ENCODE results near the gene GPRC5C.

GPRC5C gene

GRCh38 chr17:74452841-74453661 lies 21.2 kb downstream of the GPRC5C start:
- DNase-seq (ENCODE audit: low spot score) = peak; percentile 76

- DNase-seq (ENCODE audit: low spot score) = no peak
Observed at GRCh38 chr17:74453665-74454196, 21.8 kb downstream of the GPRC5C start.

DNA sequence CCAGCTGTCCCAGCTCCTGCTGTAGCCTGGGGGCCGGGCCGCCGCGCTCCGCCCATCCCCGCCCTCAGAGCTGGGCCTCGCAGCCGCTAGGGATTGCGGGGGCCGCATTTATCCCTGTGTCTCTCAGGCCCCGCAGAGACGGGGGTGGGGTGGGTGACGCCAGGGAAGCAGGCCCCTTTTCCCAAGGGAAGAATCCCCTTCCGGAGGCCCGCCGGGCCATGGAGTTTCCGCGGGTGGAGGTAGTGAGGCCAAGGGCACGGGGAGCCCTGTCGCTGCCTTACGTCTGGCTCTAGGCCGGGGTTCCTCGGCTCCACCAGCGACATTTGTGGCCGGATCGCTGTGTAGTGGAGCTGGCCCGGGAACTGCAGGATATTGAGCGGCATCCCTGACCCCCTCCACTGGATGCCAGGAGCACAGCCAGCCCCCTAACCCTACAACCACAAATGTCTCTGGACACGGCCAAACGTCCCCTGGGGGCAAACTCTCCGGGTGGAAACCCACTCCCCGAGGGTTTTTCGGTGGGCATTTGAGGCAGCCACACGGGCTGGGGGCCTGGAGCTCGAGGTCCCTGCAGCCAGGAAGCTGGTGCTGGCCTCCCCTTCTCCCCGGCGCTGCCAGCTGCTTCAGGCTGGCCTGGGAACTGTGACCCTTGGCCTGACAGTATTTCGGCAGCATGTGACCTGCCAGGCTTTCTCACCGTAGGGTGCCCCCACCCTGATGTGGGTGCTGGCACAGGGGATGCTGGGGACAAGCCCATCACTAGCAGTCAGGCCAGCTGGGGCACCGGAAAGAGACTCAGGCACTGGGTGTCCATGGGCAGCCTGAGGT lies 22.5 kb downstream of the GPRC5C start:
- peak; percentile 99 for DNase-seq (ENCODE audit: low spot score)

- DNase-seq (ENCODE audit: low spot score) = peak; percentile 80
Observed at GRCh38 chr17:74455025-74455545, 23.2 kb downstream of the GPRC5C start.

- DNase-seq (ENCODE audit: low spot score) = peak; percentile 48
Observed at GRCh38 chr17:74455821-74456220, 23.9 kb downstream of the GPRC5C start.

- DNase-seq (ENCODE audit: low spot score) = peak; percentile 91
Observed at GRCh38 chr17:74457146-74457819, 25.4 kb downstream of the GPRC5C start.

DNA sequence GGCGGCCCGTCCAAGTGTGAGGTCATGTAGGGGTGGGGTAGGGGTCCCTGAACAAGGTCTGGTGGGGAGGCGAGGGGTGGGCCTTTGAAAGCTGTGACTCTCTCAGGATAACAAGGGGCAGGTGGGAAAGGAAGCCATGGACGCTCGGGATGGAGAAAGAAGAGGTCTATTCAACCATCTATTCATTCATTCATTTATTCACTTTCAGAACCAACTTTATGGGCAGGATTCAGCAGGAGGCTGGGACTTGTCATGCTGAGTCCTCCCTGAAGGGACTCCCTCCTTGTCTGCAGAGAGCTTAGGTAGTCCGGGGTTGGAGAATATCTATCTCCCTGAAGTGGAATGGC lies 25.9 kb downstream of the GPRC5C start:
- no peak for DNase-seq (ENCODE audit: low spot score)

DNA sequence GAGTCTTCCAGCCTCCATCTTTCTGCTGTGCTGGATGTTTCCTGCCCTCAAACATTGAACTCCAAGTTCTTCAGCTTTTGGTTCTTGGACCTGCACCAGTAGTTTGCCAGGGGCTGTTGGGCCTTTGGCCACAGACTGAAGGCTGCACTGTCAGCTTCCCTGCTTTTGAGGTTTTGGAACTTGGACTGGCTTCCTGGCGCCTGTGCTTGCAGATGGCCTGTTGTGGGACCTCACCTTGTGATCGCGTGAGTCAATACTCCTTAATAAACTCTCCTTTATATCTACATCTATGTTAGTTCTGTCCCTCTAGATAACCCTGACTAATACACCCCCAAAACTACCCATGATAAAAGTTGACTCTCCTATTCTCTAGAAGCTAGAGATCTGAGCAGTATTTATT lies 26.9 kb downstream of the GPRC5C start:
- DNase-seq (ENCODE audit: low spot score) = no peak

- DNase-seq (ENCODE audit: low spot score) = no peak
Observed at GRCh38 chr17:74459622-74460021, 27.7 kb downstream of the GPRC5C start.

DNA sequence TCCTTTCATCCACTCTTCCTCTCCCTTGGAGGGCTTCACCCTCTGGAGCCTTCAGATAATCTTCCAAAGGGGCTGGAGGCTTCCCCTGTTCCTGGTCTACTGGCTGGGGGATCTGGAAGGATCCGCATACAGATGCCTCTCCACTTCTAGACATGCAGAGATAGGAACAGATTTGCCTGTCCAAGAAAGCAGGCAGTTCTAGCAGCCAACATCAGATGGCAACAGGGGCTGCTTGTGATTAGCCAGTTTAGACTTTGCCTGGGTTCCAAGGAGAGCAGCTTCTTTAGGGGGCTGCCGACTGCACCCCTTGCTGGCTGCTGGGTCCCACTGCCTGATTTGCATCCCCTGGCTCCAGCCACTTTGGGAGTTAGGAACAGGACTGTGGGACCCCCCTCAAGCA lies 28.4 kb downstream of the GPRC5C start:
- DNase-seq (ENCODE audit: low spot score) = no peak

GRCh38 chr17:74460996-74461395 lies 29.1 kb downstream of the GPRC5C start:
- DNase-seq (ENCODE audit: low spot score) = no peak

GRCh38 chr17:74461611-74462010 lies 29.7 kb downstream of the GPRC5C start:
- DNase-seq (ENCODE audit: low spot score) = no peak

DNA sequence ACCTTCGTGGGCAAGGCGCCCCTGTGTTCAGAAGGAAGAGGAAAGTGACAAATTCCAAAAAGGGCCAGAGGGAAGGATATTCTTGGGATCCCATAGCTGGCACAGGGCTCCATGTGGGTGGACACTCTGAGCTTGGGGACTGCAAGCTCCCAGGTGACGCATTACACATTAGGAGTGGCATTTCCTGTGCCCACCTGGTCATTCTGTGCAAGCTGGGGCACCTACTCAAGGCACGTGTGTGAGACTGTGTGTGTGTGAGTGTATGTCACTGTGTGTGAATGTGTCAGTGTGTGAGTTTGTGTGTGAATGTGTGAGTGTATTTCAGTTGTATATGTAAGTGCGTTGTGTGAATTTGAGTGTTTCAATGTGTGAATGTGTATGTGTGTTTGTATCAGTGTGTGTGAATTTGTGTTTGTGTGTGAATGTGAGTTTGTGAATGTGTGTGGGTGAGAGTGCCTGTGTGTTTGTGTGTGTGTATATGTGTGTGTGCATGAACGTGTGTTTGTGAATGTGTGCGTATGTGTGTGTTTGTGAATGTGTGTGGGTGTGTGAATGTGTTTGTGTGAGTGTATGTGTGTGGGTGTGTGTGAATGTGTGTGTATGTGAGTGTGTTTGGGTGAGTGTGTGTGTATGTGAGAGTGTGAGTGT lies 33.0 kb downstream of the GPRC5C start:
- DNase-seq (ENCODE audit: low spot score) = no peak

DNA sequence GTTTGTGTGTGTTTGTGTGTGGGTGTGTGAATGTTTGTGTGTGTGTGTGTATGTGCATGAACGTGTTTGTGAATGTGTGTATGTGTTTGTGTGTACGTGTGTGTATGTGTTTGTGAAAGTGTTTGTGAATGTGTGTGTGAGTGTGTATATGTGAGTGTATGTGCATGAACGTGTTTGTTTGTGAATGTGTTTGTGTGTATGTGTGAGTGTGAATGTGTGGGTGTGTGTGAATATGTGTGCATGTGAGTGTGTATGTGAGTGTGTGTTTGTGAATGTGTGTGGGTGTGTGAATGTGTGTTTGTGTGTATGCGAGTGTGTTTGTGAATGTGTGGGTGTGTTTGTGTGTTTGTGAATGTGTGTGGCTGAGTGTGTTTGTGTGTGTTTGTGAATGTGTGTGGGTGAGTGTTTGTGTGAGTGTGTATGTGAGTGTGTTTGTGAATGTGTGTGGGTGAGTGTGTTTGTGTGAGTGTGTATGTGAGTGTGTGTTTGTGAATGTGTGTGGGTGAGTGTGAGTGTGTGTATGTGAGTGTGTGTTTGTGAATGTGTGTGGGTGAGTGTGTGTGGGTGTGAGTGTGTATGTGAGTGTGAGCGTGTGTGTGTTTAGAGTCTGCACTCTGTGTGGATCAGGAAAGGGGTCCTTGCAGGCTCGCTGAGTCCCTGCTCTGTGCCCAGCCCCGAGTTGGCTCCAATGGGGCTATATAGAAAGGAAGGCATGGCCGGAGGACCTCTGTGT lies 33.7 kb downstream of the GPRC5C start:
- no peak for DNase-seq (ENCODE audit: low spot score)

- DNase-seq (ENCODE audit: low spot score) = no peak
Observed at GRCh38 chr17:74466111-74466827, 34.4 kb downstream of the GPRC5C start, which contains the start of gene CD300A. CD300A (plus strand) TSS chr17:74466634; CDS start chr17:74466704, 70 bp downstream.

- DNase-seq (ENCODE audit: low spot score) = no peak
Observed at GRCh38 chr17:74466828-74467184, 34.9 kb downstream of the GPRC5C start.

DNA sequence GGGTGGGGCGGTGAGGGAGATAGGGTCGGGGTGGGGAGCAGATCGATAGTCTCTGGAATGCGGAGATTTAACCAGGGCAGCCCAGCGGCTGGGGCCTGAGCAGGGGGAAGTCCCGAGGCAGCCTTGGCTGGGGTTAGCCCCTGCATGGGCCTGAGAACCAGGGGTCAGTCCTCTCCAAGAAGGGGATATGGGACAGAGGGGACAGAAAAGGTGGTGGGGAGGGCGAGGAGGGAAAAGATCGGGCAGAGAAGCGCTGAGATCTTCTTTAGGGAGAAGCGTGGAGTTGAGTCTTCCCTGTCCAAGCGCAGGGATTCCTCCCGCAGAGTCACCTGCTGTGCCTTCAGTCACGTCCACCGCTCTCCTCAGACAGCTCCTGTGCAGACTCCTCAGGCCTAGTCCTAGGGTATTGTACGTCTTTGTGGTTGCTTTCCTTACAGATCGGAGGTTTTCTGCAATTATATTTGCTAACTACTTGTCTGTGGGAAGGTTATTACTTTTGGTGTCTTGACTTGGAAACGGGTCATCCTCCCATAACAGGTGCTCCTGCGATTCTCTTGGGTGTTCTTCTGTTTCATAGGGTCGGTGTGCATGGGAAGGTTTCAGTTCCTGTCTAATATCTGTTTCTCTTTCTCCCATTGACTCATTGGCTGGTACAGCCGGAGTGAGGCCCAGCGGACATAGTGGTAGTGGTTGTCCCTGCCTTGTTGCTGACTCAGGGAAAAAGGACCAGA lies 35.5 kb downstream of the GPRC5C start:
- DNase-seq (ENCODE audit: low spot score) = no peak

DNA sequence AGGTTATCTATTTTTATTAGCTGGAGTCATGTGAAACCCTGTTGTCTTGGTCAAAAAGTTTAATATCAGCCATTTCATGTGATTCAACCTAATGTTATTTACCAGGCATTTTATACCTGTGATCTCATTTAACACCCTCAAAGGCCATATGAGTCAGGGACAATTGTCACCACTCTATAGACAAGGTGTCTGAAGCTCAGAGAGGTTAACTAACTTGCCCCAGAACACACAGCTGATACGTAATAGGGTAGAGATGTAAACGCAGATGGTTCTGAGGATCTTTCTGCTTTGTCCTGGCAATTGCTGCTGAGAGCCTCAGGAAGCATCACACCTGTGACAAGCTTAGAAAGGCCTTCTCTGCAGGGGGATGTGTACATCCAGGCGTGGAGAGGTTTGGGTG lies 39.5 kb downstream of the GPRC5C start:
- DNase-seq (ENCODE audit: low spot score) = no peak

DNA sequence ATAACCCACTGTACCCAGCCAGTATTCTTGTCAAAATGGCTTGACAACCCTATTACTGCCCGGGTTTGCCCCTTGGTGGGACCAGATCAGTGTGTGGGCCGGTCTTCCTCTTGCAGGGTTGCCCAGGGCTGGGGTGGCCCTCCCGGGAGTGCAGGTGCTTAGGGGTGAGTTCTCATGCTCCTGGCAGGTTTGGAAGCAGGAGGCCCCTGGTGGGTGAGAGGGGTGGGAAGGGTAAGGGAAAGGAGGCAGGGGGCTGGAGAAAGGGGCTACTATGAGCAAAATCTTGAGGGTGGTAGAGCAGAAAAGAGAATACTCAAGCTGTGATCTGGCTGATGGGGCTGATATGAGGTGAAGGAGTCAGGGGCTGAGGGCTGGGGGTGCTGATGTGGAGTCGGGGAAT lies 41.0 kb downstream of the GPRC5C start:
- no peak for DNase-seq (ENCODE audit: low spot score)

DNA sequence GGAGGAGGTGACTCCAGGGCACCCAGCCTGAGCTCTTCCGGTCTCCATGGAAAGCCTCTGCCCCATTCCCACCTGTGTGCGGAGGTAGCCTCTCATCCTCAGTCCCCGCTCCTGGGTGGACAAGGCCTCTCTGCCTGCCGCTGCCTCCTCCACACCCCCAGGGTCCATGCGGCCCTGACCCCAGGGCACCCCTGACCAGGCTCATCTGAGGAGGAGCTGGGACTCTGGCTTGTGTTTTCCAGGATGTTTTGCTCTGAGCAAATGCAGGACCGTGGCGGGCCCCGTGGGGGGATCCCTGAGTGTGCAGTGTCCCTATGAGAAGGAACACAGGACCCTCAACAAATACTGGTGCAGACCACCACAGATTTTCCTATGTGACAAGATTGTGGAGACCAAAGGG lies 41.4 kb downstream of the GPRC5C start:
- no peak for DNase-seq (ENCODE audit: low spot score)
